Measurements from ENCODE around the gene ATP6V1G1.
"Not testable (repeated sequence)": the region's sequence is repeated elsewhere in the genome, so short reads cannot be mapped to it uniquely, and the experiment has no call there.

The ATP6V1G1 gene

DNA sequence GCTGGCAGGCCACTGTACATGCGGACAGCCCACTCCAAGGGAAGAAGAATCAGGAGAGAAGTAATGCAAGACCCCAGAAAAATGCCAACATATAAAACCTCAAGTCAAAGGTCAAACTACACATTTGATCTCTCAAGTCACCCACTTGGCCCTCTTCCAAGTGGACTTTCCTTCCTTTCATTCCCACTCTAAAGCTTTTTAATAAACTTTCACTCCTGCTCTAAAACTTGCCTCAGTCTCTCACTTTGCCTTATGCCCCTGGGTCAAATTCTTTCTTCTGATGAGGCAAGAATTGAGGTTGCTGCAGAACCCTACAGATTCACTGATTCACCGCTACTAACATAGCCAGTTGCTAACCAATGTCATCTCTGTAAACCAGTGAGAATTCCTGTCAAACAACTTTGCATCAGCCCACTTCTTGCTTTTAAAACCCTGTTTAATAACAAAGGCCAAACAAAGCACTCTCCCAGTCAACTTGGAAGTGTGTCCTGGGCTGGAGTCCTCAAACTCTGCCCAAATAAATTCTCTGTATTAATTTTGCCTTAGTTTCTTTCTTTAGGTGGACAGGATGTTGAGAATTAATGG is 6.9 kb upstream of the ATP6V1G1 start:
- DNase-seq (ENCODE audit: low read depth), result no peak

DNA sequence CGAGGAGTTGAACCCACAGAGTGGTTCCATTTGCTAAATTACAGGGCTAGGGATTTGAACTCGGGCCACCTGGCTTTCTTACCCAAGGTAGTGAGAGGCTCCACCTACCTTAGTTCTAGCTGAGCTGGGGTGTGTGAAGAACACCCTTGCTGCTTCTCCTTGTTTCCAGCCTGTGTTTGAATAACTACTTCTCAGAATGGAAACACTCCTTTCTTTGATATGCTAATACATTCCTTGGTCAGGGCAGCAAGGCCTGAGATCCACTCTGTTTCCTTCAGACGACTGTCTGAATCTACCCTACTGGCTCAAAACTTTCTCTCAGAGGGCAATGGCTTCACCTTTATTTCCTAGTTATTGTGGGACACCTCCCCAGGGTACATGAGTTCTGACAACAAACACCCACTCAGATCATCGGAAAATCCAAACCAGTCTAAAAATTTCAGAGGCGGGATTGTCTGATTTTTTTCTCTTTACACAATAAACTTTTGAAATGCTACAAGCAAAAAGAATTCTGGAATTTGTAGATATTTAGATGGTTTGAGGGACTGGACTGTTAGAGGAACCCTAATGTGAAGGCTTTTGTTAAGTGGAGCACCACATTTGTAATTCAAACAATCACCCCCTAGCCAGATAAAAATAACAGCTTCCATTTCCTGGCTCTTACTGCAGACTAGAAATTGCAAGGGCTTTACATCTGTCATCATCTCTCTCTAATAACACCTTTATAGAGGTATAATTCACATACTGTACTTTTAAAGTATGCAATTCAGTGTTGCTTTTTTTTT is 4.0 kb upstream of the ATP6V1G1 start:
- no peak for DNase-seq (ENCODE audit: low read depth)

DNA sequence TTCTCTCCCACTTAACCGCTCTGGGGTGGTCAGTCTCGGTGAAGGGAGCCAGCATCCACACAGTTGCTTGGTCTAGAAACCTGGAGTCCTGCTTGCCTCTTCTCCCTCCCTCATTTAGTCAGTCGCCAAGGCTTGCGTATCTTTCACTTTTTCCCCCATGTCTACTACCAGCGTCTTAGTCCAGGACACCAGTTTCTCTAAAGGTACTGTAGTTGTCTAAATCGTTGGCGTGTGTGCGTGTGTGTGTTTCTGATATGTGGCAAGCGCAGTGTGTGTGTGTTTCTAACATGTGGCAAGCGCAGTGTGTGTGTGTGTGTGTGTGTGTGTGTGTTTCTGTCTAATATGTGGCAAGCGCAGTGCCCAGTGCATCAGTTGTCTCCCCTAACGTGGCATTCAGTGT is 641 bp downstream of the ATP6V1G1 start:
- no peak for DNase-seq (ENCODE audit: low read depth)

DNA sequence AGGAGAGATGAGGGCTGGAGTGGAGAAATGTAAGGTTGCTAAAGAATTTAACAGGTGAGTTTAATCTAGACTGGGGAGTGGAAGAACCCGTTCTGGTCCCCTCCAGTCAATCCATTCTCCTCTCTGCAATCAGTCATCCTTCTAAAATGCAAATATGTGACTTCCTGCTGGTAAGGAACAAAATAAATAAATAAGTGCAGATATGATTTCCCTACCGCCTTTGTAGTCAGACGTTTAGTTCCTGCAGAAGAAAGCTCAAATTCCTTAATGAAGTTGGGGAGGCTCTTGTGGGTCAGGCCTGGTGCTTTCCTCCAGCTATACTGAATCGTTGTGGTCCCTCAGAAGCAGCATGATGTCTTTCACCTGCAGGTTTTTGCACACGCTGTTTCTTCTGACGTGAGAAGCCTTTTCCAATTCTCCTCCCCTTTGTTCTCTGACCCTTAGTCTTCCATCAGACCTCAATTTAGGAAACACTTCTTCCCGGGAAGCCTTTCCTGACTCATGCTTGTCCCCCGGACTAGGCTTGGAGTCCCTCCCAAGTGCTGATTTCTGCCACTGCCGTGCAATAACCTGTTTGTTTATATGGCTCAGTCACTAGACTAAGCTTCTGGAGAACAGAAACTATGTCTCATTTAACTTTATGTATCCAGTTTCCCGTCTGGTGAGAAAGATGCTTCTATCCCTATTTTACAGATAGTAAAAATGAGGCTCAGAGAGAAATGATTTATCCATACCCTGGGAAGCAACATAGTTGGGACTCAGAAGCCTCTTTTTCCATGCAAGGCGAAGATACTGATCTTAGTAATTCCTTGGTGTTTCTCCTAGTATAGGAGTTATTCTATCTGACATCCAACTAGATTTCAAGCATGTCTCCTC is 1.3 kb downstream of the ATP6V1G1 start:
- no peak for DNase-seq (ENCODE audit: low read depth)

DNA sequence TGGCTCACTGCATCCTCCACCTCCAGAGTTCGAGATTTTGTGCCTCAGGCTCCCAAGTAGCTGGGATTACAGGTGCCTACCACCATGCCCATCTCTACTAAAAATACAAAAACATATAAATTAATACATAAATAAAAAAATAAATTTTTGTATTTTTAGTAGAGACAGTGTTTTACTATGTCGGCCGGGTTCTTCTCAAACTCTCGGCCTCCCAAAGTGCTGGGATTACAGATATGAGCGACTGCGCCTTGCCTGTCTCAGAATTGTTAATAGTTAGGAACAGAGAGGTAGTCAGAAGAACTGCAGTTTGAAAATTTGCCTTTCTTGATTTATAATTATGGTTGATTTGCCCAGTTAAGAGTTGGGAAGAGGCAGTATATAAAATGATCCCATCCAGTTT is 2.8 kb downstream of the ATP6V1G1 start:
- DNase-seq (ENCODE audit: low read depth), result no peak

DNA sequence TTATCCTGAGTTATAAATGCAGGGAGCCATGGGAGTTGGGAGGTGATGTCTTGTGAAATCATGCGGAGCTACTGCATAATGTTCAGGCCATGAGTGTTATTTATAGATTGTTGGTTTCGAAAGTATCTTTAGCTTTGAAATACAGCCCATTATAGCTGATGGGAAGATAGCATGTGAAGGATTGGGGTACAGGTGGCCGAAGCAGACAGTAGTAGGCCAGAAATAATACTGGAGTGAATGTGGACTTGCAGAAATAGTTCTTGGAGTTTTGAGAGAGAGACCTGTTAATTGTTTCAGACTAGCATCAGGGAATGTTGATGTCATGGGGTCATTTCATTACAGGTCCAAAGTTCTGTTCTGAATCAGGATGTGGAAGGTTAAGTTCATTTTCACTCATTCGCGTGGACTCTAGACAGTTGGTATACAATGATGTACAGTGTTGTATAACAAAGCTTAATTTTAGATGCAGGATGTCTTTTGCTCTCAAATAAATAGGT is 3.8 kb downstream of the ATP6V1G1 start:
- DNase-seq (ENCODE audit: low read depth), result no peak

DNA sequence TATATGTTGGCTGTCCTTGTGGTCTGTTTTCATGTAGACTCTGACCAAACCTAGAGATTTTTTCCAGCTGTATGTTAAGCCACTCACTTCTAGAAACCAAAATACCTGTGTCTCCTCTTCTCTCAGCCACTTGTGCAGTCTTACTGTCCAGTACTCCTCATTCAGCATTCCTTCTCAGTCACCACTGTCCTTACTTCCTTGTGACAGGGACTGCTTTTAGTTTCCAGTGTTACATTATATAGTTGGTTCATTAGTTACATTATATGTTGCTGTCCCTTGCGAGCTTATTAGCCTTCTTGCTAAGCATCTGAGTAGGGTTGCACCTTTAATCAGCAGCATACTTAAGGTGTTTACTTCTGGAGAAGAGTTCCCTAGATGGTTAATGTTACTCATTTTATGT is 4.3 kb downstream of the ATP6V1G1 start:
- no peak for DNase-seq (ENCODE audit: low read depth)

DNA sequence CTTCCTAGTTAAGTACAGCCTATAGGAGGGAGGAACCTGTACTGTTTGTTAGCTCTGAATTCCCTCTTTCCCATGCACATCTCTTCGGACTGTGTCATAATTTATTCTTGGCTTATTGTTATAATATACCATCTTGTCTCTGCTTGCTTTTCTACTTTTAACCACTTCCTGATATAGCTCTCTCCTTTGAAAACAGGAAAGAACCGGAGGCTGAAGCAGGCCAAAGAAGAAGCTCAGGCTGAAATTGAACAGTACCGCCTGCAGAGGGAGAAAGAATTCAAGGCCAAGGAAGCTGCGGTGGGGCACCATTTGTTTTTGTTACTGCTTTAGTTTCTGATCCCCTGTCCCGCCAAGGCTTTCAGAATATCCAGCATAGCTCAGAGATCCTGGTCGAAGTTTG is 4.8 kb downstream of the ATP6V1G1 start:
- peak; percentile 42 for DNase-seq (ENCODE audit: low read depth)

DNA sequence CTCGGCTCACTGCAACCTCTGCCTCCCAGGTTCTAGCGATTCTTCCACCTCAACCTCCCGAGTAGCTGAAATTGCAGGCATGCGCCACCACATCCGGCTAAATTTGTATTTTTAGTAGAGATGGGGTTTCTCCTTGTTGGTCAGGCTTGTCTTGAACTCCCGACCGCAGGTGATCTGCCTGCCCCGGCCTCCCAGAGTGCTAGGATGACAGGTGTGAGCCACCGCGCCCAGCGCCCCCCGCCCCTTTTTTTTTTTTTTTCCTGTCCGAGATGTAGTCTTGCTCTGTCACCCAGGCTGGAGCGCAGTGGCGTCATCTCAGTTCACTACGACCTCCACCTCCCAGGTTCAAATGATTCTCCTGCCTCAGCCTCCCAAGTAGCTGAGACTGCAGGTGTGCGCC is 6.6 kb downstream of the ATP6V1G1 start:
- no peak for DNase-seq (ENCODE audit: low read depth)

DNA sequence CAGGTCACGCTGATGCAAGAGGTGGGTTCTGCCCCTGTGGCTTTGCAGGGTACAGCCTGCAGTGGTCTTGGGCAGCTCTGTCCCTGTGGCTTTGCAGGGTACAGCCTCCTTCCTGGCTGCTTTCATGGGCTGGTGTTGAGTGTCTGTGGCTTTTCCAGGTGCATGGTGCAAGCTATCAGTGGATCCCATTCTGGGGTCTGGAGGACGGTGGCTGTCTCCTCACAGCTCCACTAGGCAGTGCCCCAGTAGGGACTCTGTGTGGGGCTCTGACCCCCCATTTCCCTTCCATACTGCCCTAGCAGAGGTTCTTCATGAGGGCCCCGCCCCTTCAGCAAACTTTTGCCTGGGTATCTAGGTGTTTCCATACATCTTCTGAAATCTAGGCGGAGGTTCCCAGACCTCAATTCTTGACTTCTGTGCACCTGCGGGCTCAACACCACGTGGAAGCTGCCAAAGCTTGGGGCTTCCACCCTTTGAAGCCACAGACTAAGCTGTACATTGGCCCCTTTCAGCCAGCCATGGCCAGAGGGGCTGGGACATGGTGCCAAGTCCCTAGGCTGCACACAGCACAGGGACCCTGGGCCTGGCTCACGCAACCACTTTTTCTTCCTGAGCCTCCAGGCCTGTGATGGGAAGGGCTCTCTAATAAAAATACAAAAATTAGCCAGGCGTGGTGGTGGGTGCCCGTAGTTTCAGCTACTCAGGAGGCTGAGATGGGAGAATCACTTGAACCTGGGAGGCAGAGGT is 13.1 kb downstream of the ATP6V1G1 start:
- not testable (repeated sequence) for DNase-seq (ENCODE audit: low read depth)

DNA sequence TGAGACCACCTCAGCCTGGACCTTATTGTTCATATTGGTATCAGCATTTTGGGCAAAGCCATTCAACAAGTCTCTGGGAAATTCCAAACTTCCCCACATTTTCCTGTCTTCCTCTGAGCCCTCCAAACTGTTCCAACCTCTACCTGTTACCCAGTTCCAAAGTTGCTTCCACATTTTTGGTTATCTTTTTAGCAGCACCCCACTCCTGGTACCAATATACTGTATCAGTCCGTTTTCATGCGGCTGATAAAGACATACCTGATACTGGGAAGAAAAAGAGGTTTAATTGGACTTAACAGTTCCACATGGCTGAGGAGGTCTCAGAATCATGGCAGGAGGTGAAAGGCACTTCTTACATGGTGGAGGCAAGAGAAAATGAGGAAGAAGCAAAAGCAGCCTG is 14.2 kb downstream of the ATP6V1G1 start:
- not testable (repeated sequence) for DNase-seq (ENCODE audit: low read depth)

DNA sequence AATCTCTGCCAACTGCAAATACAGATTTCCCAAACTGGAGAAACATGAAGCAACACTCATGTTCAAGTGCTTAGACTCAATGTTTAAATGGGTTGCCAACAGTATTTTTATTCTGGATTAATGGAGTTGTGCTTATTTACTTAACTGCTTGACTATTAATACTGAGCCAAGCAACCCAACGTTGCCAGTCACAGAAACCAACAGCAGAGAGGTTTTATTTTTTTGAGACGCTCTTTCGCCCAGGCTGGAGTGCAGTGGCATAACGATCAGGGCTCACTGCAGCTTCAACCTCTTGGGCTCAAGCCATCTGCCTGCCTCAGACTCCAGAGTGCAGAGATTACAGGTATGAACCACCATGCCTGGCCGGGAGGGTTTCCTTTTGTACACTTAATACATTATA is 15.1 kb downstream of the ATP6V1G1 start:
- no peak for DNase-seq (ENCODE audit: low read depth)

DNA sequence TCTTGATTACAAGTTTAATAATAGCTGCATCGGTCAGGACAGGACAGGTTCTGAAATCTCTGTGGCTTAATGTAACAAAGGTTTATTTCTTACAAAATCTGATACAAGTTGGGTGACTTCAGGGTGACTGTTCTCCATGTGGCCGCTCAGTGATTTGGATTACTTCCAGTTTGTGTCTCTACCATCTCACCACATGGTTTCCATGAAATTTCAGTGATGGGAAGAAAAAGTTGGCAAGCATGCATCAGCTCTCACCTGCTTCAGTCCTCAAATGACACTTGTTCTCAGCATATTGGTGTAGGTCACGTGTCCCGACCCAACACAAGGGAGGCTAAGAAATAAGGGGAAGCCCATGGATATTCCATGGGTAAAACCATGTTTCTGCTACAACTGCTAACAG is 15.7 kb downstream of the ATP6V1G1 start:
- no peak for DNase-seq (ENCODE audit: low read depth)

DNA sequence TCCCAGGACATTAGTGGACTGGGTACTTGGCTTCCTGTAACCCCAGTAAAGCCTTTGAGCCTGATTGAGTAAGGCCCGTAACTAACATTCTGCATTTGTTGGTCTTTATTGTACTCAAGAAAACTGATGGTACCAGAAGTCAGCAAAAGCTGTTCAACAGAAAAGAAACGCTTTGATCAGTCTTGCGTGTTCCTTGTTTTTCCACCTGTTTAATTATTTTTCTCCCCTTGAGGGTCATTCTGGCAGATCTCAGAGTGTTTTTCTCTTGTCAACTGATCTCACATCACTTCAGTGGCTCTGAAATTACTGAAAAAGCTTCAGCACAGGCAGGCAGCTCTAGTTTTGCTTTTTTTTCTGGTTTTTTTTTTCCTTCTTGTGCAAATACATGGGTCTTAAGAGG is 17.4 kb downstream of the ATP6V1G1 start:
- no peak for DNase-seq (ENCODE audit: low read depth)

DNA sequence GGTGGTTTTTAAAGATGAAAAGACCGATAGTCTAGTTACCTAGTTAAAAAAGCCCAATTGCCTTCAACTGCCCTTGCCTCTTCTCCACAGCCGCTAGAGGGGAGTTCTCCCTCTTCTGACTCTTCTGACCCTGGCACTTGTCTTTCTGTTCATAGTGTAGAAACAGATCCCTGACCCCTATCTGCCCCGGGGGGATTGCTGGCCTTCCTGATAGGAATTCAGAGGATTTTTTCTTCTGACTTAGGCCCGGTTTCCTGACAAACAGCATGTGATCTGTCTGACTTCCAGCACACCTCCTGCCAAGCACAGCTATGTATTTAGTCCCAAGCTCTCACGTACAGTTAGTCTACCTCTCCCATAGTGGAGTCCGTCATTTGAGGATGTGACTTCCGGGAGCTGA is 18.5 kb downstream of the ATP6V1G1 start:
- no peak for DNase-seq (ENCODE audit: low read depth)

DNA sequence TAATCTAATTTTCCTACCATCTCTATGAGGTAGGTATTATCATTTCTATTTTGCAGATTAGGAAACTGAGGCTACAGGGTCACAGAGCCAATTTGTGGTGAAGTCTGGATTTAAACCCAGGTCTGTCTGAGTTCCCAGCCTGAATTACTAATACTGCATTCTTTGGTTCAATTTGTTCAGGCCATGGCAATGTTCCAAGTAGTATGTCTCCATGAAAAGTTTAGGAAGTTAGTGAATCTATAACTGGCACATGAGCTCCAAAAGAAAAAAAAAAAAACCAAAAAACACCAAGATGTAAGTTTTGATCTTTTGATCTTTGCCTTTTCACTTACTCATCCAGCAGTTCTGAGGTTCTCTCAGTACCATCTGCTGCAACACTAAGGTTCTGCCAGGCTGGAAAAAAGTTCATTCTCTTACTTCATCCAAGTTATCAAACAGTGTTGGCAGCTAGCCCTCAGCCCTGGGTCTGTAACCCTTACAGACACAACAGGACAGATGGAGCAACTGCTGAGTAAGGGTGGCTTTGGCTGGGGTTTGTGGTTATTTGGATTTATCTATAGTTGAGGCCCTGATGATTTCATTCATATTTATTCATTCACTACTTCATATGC is 19.1 kb downstream of the ATP6V1G1 start:
- no peak for DNase-seq (ENCODE audit: low read depth)

DNA sequence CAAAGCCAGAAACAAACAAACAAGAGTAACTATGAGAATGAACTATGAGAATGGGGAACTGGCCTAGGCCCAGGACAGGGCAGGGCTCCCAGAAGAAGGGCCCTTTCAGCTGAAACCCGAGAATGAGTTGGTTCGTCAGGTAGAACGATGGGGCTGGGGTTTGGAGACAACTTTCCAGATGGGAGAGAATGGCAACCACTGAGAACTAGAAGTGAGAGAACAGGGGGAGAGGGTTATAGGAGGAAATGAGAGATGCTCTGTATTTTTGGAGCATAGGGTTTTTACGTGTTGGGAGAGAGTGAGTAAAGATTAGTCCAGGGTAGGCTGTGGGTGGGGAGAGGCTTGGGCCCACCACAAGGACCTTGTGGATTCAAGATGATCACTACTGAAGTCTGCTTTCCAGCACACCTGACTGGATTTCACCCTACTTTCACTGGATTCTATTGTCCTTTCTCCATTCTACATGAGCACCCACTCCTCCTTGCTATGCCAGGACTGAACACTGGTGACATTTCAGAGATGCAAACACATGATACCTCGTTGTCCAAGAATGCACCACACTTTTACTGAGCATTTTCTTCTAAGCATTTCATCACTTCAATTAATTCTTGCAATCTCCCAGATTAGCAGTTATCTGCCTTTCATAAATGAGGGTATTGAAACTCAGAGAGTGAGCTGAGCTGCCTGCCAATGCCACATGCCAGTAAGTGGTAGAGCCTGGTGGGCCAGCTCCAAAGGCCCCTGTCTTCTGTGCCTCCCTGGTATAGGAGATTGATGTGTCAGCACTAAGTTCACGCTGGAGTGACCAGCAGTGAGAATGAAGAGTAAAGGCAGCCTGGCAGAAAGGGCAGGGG is 20.3 kb downstream of the ATP6V1G1 start:
- DNase-seq (ENCODE audit: low read depth), result no peak

DNA sequence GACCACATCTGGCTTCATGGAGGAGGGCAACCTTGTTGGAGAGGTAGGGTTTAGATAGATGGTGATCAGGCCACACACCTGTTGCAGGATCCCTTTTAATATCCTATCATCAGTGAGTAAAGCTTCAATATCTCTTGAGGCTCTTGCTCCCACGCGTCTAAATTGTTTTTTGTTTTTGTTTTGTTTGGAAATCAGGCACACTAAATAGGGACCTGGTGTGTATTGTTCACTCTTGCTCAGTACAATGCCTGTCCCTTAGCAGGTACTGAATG is 20.9 kb downstream of the ATP6V1G1 start:
- no peak for DNase-seq (ENCODE audit: low read depth)

DNA sequence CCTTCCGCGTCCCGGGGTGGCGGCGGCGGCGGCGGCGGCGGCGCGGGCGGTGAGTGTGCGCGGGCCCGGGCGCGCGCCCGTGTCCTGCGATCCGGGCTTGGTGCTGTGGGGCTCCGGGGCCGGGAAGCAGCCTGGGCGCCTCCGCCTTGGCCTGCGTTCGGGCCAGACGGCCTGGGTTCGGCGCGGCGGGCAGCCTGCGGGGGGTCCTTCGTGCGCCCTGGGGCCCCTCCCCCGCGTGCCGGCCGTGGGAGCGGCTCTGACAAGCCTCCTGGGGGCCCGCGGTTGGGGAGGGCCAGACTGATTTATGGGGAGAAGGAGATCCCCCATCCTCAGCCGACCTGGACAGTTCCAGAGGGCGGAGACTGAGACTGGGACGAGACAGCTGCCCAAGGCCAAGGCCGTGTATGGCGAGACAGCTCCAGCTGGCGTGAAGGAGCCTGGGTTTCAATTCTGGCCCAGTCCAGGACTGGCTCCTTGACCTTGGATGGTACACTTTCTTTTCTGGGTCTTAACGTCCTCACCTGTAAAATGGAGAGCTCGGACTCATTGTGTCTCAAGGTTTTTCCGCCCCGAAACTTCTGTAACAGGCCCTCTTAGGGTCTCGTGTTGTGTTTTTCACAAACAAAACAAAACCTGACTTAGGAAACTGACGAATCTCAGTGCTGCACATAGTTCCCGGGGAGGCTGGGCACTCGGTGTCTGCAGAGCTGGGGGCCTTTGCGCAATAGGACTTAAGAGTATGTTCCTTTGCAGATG is 24.1 kb downstream of the ATP6V1G1 start:
- DNase-seq (ENCODE audit: low read depth), result no peak

DNA sequence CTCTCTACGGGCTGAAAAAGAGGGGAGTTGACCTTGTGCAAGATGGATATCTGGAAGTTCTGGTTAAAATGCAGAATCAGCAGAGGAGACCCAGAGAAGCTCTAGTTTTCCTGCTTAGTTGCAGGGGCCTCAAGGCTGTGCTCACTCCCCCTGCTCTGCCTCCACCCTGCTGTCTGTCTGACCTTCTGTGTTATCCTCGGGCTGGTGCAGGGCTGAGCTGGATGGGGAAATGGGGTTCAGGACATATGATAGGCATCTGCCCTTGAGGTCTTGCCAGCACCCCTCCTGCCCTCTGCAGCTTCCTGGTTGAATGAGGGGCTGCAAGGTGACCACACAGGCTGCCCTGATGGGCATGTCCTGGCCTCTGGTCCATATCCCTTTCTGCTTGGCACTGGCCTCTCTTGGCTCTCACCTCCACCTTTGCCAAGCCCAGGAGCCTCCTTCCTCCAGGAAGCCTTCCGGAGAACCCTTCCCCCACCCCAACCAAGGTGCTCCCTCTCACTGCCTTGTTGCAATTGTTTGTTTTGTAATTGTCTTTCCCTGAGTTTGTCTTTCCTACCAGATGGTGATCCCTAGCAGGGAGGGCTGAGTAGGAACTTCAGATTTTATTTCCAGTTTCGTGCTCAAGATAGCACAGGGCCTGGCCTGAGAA is 24.8 kb downstream of the ATP6V1G1 start:
- DNase-seq (ENCODE audit: low read depth), result no peak
